Fibroblast of mammary gland (primary cell): ENCODE results near the gene PHAF1.
"Not testable (repeated sequence)": the region's sequence is repeated elsewhere in the genome, so short reads cannot be mapped to it uniquely, and the experiment has no call there.

ENCODE experiments used
- DNase-seq: peaks from one replicate; pipeline ENCODE4 v3.0.0-alpha.2; 2010; ENCODE audit warnings: low read depth
- H3K4me3 ChIP-seq: 2 replicates; pipeline ENCODE4 v1.5.1; 2011; ENCODE audit warnings: low read depth, mild to moderate bottlenecking, low read length, moderate library complexity; ENCODE audit not compliant: control insufficient read depth
- CTCF ChIP-seq: conservative IDR thresholded peaks from 2 replicates; pipeline ENCODE4 v1.5.1; 2011; ENCODE audit warnings: low read depth, low read length, inconsistent platforms; ENCODE audit not compliant: control insufficient read depth, insufficient read depth

Gene PHAF1

GRCh38 chr16:67112591-67113399 lies 3.1 kb downstream of the PHAF1 start:
- DNase-seq = no peak
- no peak for TF ChIP-seq CTCF
- H3K4me3 ChIP-seq = no peak overlapping the region

GRCh38 chr16:67114793-67115192 lies 5.1 kb downstream of the PHAF1 start:
- peak; percentile 58 for DNase-seq
- TF ChIP-seq CTCF = no peak
- no peak overlapping the region for H3K4me3 ChIP-seq

GRCh38 chr16:67115639-67116038 lies 5.9 kb downstream of the PHAF1 start:
- H3K4me3 ChIP-seq = no peak overlapping the region
- peak; percentile 97 for DNase-seq

GRCh38 chr16:67116388-67117311 lies 6.9 kb downstream of the PHAF1 start:
- TF ChIP-seq CTCF = no peak
- DNase-seq = no peak
- no peak overlapping the region for H3K4me3 ChIP-seq

More at GRCh38 chr16:67115639-67116038, 5.9 kb downstream of the PHAF1 start:
- TF ChIP-seq CTCF = no peak

- DNase-seq = no peak
- TF ChIP-seq CTCF = no peak
- no peak overlapping the region for H3K4me3 ChIP-seq
These were observed 8.0 kb downstream of the PHAF1 start for GRCh38 chr16:67117716-67118115.

GRCh38 chr16:67120025-67120424 lies 10.3 kb downstream of the PHAF1 start:
- no peak for TF ChIP-seq CTCF
- H3K4me3 ChIP-seq = no peak overlapping the region
- DNase-seq = no peak

- not testable (repeated sequence) for H3K4me3 ChIP-seq, DNase-seq
These were observed 13.1 kb downstream of the PHAF1 start for GRCh38 chr16:67122799-67123198.
